A549 (cell line): ENCODE measurements around the gene IRX4.

Experiments used
- ATOH8 ChIP-seq: fragments of 250-450 bp; sonication (Bioruptor Pico); IDR thresholded peaks from 2 replicates; pipeline ENCODE4 v1.5.0; 2020; ENCODE audit warnings: low read depth, mild to moderate bottlenecking, moderate library complexity
- CBX2 ChIP-seq: fragments of 200-600 bp; sonication (generic); IDR thresholded peaks from 2 replicates; pipeline ENCODE4 v1.6.1; 2016; ENCODE audit warnings: low read depth, mild to moderate bottlenecking, borderline replicate concordance
- EP300 ChIP-seq, 2 experiments: fragments of >200 bp; sonication (Bioruptor Twin); formaldehyde crosslinking; IDR thresholded peaks; 2 replicates in 1 of 2; 3 replicates in 1 of 2; pipeline ENCODE4 v1.6.1; 2016 to 2017
- FOSL2 ChIP-seq, 2 experiments: fragments of 450-650 bp in 1 of 2; fragments of >200 bp in 1 of 2; sonication (Bioruptor Twin) in 1 of 2; formaldehyde crosslinking; IDR thresholded peaks; 2 replicates each; pipeline versions ENCODE4 v1.5.0 to v1.6.1; 2016 to 2020; ENCODE audit warnings: mild to moderate bottlenecking in 1 of 2, moderate library complexity in 1 of 2
- HOXA7 ChIP-seq: fragments of 250-450 bp; sonication (Bioruptor Pico); IDR thresholded peaks from 2 replicates; pipeline ENCODE4 v1.5.0; 2020; ENCODE audit warnings: mild to moderate bottlenecking, moderate library complexity
- NR3C1 ChIP-seq: fragments of >200 bp; sonication (Bioruptor Twin); formaldehyde crosslinking; IDR thresholded peaks from 3 replicates; pipeline ENCODE4 v1.6.1; 2017
- POLR2A ChIP-seq: IDR thresholded peaks from 2 replicates; pipeline ENCODE4 v1.6.1; 2012; ENCODE audit warnings: mild to moderate bottlenecking, low read length
- RAD21 ChIP-seq, 2 experiments: fragments of >200 bp in 1 of 2; sonication (Bioruptor Twin) in 1 of 2; formaldehyde crosslinking in 1 of 2; IDR thresholded peaks in 1 of 2; conservative IDR thresholded peaks in 1 of 2; 2 replicates in 1 of 2; 3 replicates in 1 of 2; pipeline ENCODE4 v1.6.1; 2012 to 2018; ENCODE audit warnings: inconsistent platforms in 1 of 2
- SMC3 ChIP-seq: fragments of >200 bp; sonication (Bioruptor Twin); formaldehyde crosslinking; IDR thresholded peaks from 3 replicates; pipeline ENCODE4 v1.6.1; 2018; ENCODE audit warnings: inconsistent platforms
- SREBF2 ChIP-seq: fragments of 450-650 bp; IDR thresholded peaks from 2 replicates; pipeline ENCODE4 v1.6.1; 2014; ENCODE audit warnings: mild to moderate bottlenecking, moderate library complexity
- ZC3H11A ChIP-seq: fragments of 450-650 bp; IDR thresholded peaks from 2 replicates; pipeline ENCODE4 v1.6.1; 2014; ENCODE audit warnings: antibody characterized with exemption, mild to moderate bottlenecking
- ZSCAN20 ChIP-seq: fragments of 250-450 bp; sonication (Bioruptor Pico); IDR thresholded peaks from 2 replicates; pipeline ENCODE4 v1.8.0; 2022; ENCODE audit warnings: mild to moderate bottlenecking, moderate library complexity
- TF ChIP-seq, protein P1 (sequence below): IDR thresholded peaks from 2 replicates; pipeline ENCODE4 v1.6.1; 2012
- TF ChIP-seq, protein P2 (sequence below): fragments of >200 bp; sonication (Bioruptor Twin); formaldehyde crosslinking; IDR thresholded peaks from 3 replicates; pipeline ENCODE4 v1.5.1; 2016

DNA sequence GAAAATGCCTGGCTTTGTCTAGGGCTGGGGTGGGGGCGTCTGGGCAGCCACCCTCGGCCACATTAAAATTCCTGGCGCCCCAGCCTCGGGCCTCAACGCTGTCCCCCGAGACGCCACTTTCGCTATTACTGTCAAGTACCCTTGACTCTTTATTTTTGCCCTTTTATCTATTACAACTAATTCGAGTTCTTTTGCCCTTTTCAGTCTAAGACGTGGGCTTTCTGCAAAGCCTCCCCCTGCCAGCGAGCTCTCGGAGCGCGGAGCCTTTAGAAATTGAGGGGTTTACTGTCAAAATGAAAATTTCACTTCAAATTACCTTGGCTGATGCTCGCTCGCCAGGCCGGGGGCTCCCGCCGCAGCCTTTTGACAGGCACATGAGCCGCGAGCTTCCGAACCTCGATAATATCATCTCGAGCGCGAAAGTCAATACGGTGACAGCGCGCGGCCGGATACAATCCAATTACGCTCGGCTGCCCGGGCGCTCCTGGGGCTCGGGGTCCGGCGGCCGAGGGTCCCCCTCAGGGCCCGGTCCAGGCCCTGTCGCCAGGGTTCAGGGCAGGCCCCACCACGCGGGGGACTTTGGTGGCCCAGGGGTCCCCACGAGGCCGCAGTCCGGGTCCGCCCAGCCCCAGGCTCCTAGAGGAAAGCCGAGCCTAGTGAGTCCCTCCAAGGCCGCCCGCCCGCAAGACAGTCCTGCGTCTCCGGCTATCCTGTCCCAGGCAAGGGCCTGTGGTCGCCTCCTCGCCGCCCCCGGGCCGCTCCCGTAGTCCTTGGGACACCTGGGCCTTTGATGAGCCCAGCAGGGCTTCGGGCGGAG is 6.7 kb downstream of the IRX4 start:
- TF ChIP-seq ATOH8 (CRISPR knock-in tag), result no peak
- TF ChIP-seq CBX2, result no peak
- TF ChIP-seq POLR2A, result no peak
- TF ChIP-seq, protein P1, sequence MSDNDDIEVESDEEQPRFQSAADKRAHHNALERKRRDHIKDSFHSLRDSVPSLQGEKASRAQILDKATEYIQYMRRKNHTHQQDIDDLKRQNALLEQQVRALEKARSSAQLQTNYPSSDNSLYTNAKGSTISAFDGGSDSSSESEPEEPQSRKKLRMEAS, result no peak
- TF ChIP-seq SREBF2, result no peak
- TF ChIP-seq ZSCAN20, result no peak
- TF ChIP-seq, protein P2, sequence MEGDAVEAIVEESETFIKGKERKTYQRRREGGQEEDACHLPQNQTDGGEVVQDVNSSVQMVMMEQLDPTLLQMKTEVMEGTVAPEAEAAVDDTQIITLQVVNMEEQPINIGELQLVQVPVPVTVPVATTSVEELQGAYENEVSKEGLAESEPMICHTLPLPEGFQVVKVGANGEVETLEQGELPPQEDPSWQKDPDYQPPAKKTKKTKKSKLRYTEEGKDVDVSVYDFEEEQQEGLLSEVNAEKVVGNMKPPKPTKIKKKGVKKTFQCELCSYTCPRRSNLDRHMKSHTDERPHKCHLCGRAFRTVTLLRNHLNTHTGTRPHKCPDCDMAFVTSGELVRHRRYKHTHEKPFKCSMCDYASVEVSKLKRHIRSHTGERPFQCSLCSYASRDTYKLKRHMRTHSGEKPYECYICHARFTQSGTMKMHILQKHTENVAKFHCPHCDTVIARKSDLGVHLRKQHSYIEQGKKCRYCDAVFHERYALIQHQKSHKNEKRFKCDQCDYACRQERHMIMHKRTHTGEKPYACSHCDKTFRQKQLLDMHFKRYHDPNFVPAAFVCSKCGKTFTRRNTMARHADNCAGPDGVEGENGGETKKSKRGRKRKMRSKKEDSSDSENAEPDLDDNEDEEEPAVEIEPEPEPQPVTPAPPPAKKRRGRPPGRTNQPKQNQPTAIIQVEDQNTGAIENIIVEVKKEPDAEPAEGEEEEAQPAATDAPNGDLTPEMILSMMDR, result no peak
- no peak for TF ChIP-seq EP300 (IDR thresholded peaks at IDR 0.05)
- TF ChIP-seq RAD21 (conservative IDR thresholded peaks at IDR 0.05 in 1 of 2, IDR thresholded peaks at IDR 0.05 in 1 of 2), result no peak
- TF ChIP-seq NR3C1, result no peak
- no peak for TF ChIP-seq SMC3
- TF ChIP-seq HOXA7 (CRISPR knock-in tag), result no peak
- TF ChIP-seq FOSL2 (IDR thresholded peaks at IDR 0.05), result no peak
- no peak for TF ChIP-seq FOSL2 (CRISPR knock-in tag; IDR thresholded peaks at IDR 0.05)
- TF ChIP-seq ZC3H11A, result no peak
